Omental fat pad (tissue), 4 donors: Measurements from ENCODE around the gene CYFIP1. TPM values are rescaled to one million over a fixed set of nuclear protein-coding genes. Genes with fewer than 3 reads are reported as not detected.

Experiments
- ATAC-seq: fragments of 150-250 bp; one replicate; pipeline ENCODE4 v1.9.1; 2016; ENCODE audit warnings: mild to moderate bottlenecking, moderate library complexity; ENCODE audit not compliant: low FRiP score
- DNase-seq: peaks from one replicate; pipeline ENCODE4 v3.0.0-alpha.2; 2019; ENCODE audit warnings: low spot score
- total RNA-seq, 4 donors: library from RNA; depleted of rRNA; stranded (reverse); fragments of >200 nt; gene quantifications; one replicate each; pipeline ENCODE4 v1.1.0, GENCODE V29; 2016
- TF ChIP-seq, protein P1 (sequence below), 3 donors: fragments of 450-650 bp; IDR thresholded peaks; one replicate each; pipeline ENCODE4 v1.5.1; 2016 to 2017; ENCODE audit warnings: antibody characterized with exemption in 3 of 3, mild to moderate bottlenecking in 3 of 3, moderate library complexity in 2 of 3

CYFIP1 gene
- total RNA-seq, 4 donors from 2014 or later, result 86.4 to 129 (median 97.5) TPM

GRCh38 chr15:22968366-22968765 lies 11.8 kb downstream of the CYFIP1 start:
- no peak for ATAC-seq
- no peak for DNase-seq
- TF ChIP-seq, protein P1, sequence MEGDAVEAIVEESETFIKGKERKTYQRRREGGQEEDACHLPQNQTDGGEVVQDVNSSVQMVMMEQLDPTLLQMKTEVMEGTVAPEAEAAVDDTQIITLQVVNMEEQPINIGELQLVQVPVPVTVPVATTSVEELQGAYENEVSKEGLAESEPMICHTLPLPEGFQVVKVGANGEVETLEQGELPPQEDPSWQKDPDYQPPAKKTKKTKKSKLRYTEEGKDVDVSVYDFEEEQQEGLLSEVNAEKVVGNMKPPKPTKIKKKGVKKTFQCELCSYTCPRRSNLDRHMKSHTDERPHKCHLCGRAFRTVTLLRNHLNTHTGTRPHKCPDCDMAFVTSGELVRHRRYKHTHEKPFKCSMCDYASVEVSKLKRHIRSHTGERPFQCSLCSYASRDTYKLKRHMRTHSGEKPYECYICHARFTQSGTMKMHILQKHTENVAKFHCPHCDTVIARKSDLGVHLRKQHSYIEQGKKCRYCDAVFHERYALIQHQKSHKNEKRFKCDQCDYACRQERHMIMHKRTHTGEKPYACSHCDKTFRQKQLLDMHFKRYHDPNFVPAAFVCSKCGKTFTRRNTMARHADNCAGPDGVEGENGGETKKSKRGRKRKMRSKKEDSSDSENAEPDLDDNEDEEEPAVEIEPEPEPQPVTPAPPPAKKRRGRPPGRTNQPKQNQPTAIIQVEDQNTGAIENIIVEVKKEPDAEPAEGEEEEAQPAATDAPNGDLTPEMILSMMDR (IDR thresholded peaks at IDR 0.05), result no peak

DNA sequence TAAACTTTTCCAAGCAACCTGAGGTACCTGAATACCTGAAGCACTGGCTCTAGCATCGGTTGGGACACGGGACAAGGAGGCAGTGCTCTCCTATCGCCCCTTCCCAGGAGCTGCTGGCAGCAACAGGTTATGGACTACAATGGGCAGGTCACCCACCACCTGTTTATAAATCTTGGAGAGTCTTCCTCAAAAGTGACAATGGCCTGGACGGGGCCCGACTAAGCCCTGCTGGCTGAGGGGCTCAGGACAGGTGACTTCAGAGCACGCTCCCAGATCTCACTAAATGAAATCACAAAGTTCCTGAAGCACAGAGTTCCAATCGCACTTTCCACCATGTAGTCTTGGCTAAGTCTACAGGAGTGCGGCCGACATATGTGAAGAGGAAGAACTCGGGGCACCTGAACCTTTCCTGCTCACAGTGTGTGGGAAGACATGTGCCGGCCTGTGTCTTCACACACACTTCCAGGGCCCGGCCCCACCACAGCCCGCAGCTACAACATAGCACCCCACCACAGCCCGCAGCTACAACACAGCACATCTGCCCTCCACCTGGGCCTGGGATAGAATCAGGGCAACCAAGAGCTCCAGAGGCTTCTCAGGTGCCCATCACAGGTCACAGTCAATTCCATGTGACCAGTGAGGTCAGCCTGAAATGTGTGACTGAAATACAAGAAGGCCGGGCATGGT lies 12.9 kb downstream of the CYFIP1 start:
- TF ChIP-seq, protein P1 (IDR thresholded peaks at IDR 0.05), result no peak
- ATAC-seq (no peak), DNase-seq (no peak)

DNA sequence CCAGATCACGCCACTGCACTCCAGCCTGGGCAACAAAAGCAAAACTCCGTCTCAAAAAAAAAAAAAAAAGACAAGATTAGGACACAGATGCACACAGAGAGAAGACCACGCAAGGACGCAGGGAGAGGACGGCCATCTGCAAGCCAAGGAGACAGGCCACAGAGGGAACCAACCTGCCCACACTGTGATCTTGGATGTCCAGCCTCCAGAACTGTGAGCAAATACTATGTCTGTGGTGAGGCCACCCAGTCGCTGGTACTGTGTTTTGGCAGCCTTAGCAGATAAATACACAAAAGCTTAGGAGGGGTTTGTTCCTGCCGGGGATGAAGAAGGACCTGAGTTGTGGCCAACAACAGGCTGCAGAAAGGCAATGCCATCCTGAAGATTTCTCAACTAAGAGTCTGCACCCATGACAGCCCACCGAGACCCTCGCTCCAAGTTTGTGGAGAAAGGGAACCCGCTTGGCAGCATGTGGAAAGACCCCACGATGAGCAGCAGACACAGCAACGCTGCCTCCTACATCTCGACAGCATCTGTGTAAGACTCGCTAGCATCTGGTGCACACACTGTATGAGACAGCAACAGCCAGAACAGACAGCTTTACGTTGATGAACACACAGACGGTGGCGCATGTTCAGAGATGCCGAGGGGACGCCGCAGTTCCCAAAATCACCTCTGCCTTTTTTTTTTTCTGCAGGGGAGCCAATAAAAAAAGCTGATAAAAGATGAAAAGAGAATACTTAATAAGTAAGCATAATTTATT lies 13.7 kb downstream of the CYFIP1 start:
- DNase-seq (no peak), ATAC-seq (no peak)
- TF ChIP-seq, protein P1 (IDR thresholded peaks at IDR 0.05), result no peak

- ATAC-seq, result peak; percentile 53
- TF ChIP-seq, protein P1 (IDR thresholded peaks at IDR 0.05), result no peak
- no peak for DNase-seq
These were observed 16.5 kb downstream of the CYFIP1 start for GRCh38 chr15:22963641-22964040.

- TF ChIP-seq, protein P1 (IDR thresholded peaks at IDR 0.05), result no peak
- ATAC-seq (no peak), DNase-seq (no peak)
These were observed 17.6 kb downstream of the CYFIP1 start for GRCh38 chr15:22962611-22963010.

- DNase-seq, result no peak
- TF ChIP-seq, protein P1 (IDR thresholded peaks at IDR 0.05), result no peak
- no peak for ATAC-seq
These were observed 18.4 kb downstream of the CYFIP1 start for GRCh38 chr15:22961762-22962161.

GRCh38 chr15:22960556-22960955 lies 19.6 kb downstream of the CYFIP1 start:
- ATAC-seq, result no peak
- TF ChIP-seq, protein P1 (IDR thresholded peaks at IDR 0.05), result no peak
- DNase-seq, result no peak
